Psoas muscle (tissue), 8 donors: ENCODE data around the gene PHF23. TPM values are rescaled to one million over a fixed set of nuclear protein-coding genes. Genes with fewer than 3 reads are reported as not detected.
A peak's percentile ranks its signal among the peaks of the same experiment; 100 is the strongest.

Experiments
- ATAC-seq, 4 donors: fragments of 200-7000 bp; cut with Tn5 transposase; one replicate each; pipeline ENCODE4 v1.9.1; 2020; ENCODE audit warnings: moderate library complexity in 3 of 4, mild to moderate bottlenecking in 2 of 4
- DNase-seq, 2 donors: peaks; one replicate each; pipeline ENCODE4 v3.0.0-alpha.2; 2020
- H3K27ac ChIP-seq: fragments of 200-600 bp; one replicate; pipeline ENCODE4 v1.8.0; 2022
- H3K27me3 ChIP-seq, 3 donors: fragments of 200-600 bp in 1 of 3; one replicate each; pipeline versions ENCODE4 v1.6.1 to v1.8.0; 2013 to 2022; ENCODE audit warnings: low read length in 2 of 3, mild to moderate bottlenecking in 2 of 3, moderate library complexity in 1 of 3; ENCODE audit not compliant: insufficient read depth in 3 of 3
- H3K36me3 ChIP-seq, 2 donors: fragments of 200-600 bp in 1 of 2; one replicate each; pipeline versions ENCODE4 v1.6.1 to v1.8.0; 2013 to 2022; ENCODE audit warnings: low read depth in 1 of 2, mild to moderate bottlenecking in 1 of 2, moderate library complexity in 1 of 2; ENCODE audit not compliant: insufficient read depth in 1 of 2
- H3K4me1 ChIP-seq: fragments of 200-600 bp; one replicate; pipeline ENCODE4 v1.8.0; 2022
- H3K4me3 ChIP-seq: fragments of 200-600 bp; one replicate; pipeline ENCODE4 v1.8.0; 2022; ENCODE audit warnings: mild to moderate bottlenecking
- H3K9me3 ChIP-seq: fragments of 200-600 bp; one replicate; pipeline ENCODE4 v1.8.0; 2022
- CTCF ChIP-seq: fragments of 200-600 bp; IDR thresholded peaks from one replicate; pipeline ENCODE4 v1.8.0; 2022; ENCODE audit warnings: antibody characterized with exemption
- WGBS, 3 donors: extraction: QIAGEN DNeasy Blood & Tissue Kit; methylation state at CpG; one replicate each; pipeline versions ENCODE4 v1.1.6 to v1.1.7; 2013; 5-methylcytosine and 5-hydroxymethylcytosine counted together
- intact Hi-C, 2 donors: fragments of 100-400 bp; cut with DNase I; formaldehyde crosslinking; loops; one replicate each; pipeline versions ENCODE4 v1.11.0 to v1.14.2; 2022
- long read RNA-seq, 2 donors: library from polyadenylated mRNA; unstranded; transcript quantifications; one replicate each; pipeline ENCODE4 v2.0.0, GENCODE V29; 2021
- polyA plus RNA-seq, 3 donors: library from polyadenylated mRNA; stranded (reverse); fragments of 200-250 nt; gene quantifications; one replicate each; pipeline ENCODE4 v1.2.3, GENCODE V29; 2013
- total RNA-seq, 4 donors: library from RNA; stranded (reverse); fragmentation: NEBNext Ultra II Directional in 2 of 4; extraction: Animal tissue kit (Norgen Biotek cat#: 25700) in 2 of 4; gene quantifications; one replicate each; pipeline versions ENCODE4 v1.2.1 to v1.2.4, GENCODE V29; 2021 to 2023
- donor health status: healthy with polysubstance abuse.
- donor health status: DM: no; HTN: no; CAD: no; lungs with moderate emphysema.
- donor health status: Bipolar disorder and iron deficiency.
- donor health status: healthy.
- donor health status: DM: yes; HTN: yes; CAD: no.
- donor health status: DM: no; HTN: no; CAD: no.
- donor health status: DM: no; HTN: no; CAD: no.
- donor health status: DM: yes; HTN: yes; CAD: no.

The PHF23 gene
- 10 to 100 TPM; 20.9 to 28.8 (median 27.7) TPM for total RNA-seq
- 10 to 100 TPM; 24.0 to 43.3 (median 29.4) TPM for polyA plus RNA-seq
- long read RNA-seq, donor 1, transcript PHF23-201 (5 exons, 2,037 nt), result major isoform, 14 of 28 reads
- long read RNA-seq, donor 1, partial matches to known transcripts, result 6 of 28 reads
- long read RNA-seq, donor 1, other reads (novel, unspliced or antisense), result 6 of 28 reads
- long read RNA-seq, donor 2, transcript PHF23-201 (5 exons, 2,037 nt), result major isoform, 20 of 36 reads
- long read RNA-seq, donor 2, partial matches to known transcripts, result 11 of 36 reads
- long read RNA-seq, donor 2, other reads (novel, unspliced or antisense), result 3 of 36 reads

GRCh38 chr17:7239091-7240027 is at the start of gene PHF23:
Gene PHF23 (minus strand): TSS chr17:7239457. CDS start chr17:7239279, 178 bp downstream.
- H3K4me1 ChIP-seq, result peaks cover 33% of the 10 kb centered on the region
- intact Hi-C loops, result loop anchor here (10.0 kb wide), 3 partner anchors 325 to 905 kb away; partner anchors contain the start of genes MPDU1 (in 1 of the 2) and SENP3 (in 1 of the 2)

GRCh38 chr17:7285679-7286078 is 46.4 kb upstream of the PHF23 start:
- WGBS, 3 donors, result 60 to 78% (median 62%) methylated on average over 12 of the region's 12 CpGs
- peak overlapping the region; percentile 96 for H3K27ac ChIP-seq
- intact Hi-C loops, result no loop called here

More at GRCh38 chr17:7239091-7240027, at the start of gene PHF23:
- peak within 1 kb of the TSS; percentile 96 for H3K4me3 ChIP-seq
- TF ChIP-seq CTCF, result no peak
- DNase-seq (peak; percentile 99 to 100), ATAC-seq (peak; percentile 73 to 79 (median 76))
- no peaks in the 10 kb centered on the region for H3K27me3 ChIP-seq
- no peaks in the 10 kb centered on the region for H3K9me3 ChIP-seq
- peaks cover 7 to 45% of the 10 kb centered on the region in 2 donors for H3K36me3 ChIP-seq
- H3K27ac ChIP-seq, result peak within 1 kb of the TSS; percentile 96
- WGBS, 3 donors, result 0 to 2% (median 1%) methylated on average over 59 to 72 of the region's 72 CpGs

GRCh38 chr17:7284911-7285310 is 45.7 kb upstream of the PHF23 start:
- intact Hi-C loops, result loop anchor here in 1 of 2 donors (5.0 kb wide), 1 partner anchor 62 kb away; no protein-coding TSS in a partner anchor
- no peak for ATAC-seq
- no peak for TF ChIP-seq CTCF
- Histone ChIP-seq H3K9me3 (no peaks in the 10 kb centered on the region), H3K27me3 (no peaks in the 10 kb centered on the region), H3K4me1 (peaks cover 28% of the 10 kb centered on the region), H3K4me3 (no peak overlapping the region), H3K36me3 (peaks cover 0 to 44% of the 10 kb centered on the region in 2 donors), H3K27ac (peak overlapping the region; percentile 96)
- DNase-seq, result no peak
- 81 to 93% (median 82%) methylated on average over 16 of the region's 16 CpGs for WGBS, 3 donors

More at GRCh38 chr17:7285679-7286078, 46.4 kb upstream of the PHF23 start:
- Histone ChIP-seq H3K27me3 (no peaks in the 10 kb centered on the region), H3K9me3 (no peaks in the 10 kb centered on the region), H3K36me3 (peaks cover 0 to 44% of the 10 kb centered on the region in 2 donors), H3K4me1 (peaks cover 30% of the 10 kb centered on the region), H3K4me3 (no peak overlapping the region)
- ATAC-seq, result no peak
- no peak for DNase-seq
- no peak for TF ChIP-seq CTCF

GRCh38 chr17:7283471-7284216 is 44.4 kb upstream of the PHF23 start:
- no peaks in the 10 kb centered on the region for H3K27me3 ChIP-seq
- H3K4me3 ChIP-seq, result peak overlapping the region; percentile 86
- peaks cover 29% of the 10 kb centered on the region for H3K4me1 ChIP-seq
- 49 to 65% (median 49%) methylated on average over 15 to 18 of the region's 18 CpGs for WGBS, 3 donors
- ATAC-seq (no peak), DNase-seq (peak in 1 of 2 donors; percentile 69)
- TF ChIP-seq CTCF, result no peak
- intact Hi-C loops, result loop anchor here in 1 of 2 donors (5.0 kb wide), 1 partner anchor 64 kb away; no protein-coding TSS in a partner anchor
- no peaks in the 10 kb centered on the region for H3K9me3 ChIP-seq
- H3K36me3 ChIP-seq, result peaks cover 0 to 44% of the 10 kb centered on the region in 2 donors
- peak overlapping the region; percentile 96 for H3K27ac ChIP-seq
